GM18909 (cell line): Measurements from ENCODE around the gene ZNF182.
"Not testable (repeated sequence)": the region's sequence is repeated elsewhere in the genome, so short reads cannot be mapped to it uniquely, and the experiment has no call there.

Experiments used
- ATAC-seq: cut with Tn5 transposase; IDR thresholded peaks from one replicate; pipeline ENCODE4 v1.9.1; 2021; ENCODE audit warnings: mild to moderate bottlenecking; ENCODE audit not compliant: unreplicated experiment, poor library complexity

The ZNF182 gene

GRCh38 chrX:48003758-48004457 lies at the start of gene ZNF182:
TSS of gene ZNF182 (minus strand) at chrX:48003989. CDS start at chrX:48002609, 1,380 bp downstream.
- peak; percentile 88 for ATAC-seq

- no peak for ATAC-seq
These were observed 43.1 kb upstream of the ZNF182 start for GRCh38 chrX:48046846-48047245.

DNA sequence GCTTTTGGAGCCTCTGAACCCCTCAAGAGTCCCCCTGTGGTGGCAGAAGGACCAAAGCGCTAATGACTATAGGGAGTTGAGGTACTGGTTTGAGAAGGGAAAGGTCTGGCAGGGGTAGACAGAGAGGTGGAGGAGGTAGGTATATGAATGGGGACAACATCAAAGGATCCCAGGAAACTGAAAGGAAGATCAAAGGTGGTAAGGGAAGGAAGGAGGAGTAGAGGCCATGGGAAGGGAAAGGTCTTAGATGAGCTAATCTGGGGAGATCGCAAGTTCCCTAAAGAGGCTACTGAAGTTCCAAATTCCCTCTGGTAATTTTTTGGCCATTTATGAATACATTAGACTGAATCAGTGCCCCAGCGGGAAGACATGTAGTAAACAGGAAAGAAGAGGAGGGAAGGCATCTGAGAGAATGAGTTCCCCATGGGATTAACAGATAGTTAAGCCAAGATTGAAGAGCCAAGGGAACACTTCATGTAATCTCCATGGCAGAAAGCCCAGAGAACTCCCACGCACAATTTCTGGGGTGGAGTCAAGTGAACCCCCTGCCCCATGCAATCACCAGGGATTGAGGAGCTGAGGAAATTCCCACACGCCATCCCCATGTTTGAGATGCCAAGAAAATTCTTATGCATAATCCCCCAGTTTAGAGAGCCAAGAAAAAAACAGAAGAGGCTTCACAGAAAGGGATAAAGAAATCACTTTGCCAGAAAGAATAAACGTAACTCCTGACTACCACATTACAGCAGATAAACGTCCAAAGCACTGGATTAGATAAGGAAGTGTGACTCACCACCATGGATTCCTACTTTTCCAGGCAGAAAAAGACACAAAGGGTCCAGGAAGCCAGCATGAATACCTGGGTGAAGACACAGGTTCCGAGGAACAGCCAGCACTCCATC lies 41.9 kb upstream of the ZNF182 start:
- ATAC-seq: no peak

GRCh38 chrX:48043056-48043455 lies 39.3 kb upstream of the ZNF182 start:
- no peak for ATAC-seq

DNA sequence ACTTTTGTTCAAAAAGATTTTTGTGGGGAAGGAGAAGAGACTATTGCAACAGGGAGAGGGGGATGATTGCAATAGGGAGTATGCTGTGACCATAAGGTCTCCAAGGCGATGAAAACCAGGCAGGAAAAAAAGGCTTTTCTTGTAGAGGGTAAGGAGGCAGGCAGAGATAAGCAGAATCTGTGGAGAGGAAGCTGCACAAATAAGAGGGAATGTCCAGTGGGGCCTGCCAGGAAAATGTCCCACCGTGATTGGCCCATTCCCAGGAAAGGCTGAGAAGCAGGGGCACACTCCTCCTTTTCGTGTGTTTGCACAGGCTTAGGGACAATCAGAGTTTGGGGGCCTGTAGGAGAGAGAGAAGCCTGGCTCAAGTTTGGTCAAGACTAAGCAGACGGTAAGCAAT lies 32.1 kb upstream of the ZNF182 start:
- no peak for ATAC-seq

DNA sequence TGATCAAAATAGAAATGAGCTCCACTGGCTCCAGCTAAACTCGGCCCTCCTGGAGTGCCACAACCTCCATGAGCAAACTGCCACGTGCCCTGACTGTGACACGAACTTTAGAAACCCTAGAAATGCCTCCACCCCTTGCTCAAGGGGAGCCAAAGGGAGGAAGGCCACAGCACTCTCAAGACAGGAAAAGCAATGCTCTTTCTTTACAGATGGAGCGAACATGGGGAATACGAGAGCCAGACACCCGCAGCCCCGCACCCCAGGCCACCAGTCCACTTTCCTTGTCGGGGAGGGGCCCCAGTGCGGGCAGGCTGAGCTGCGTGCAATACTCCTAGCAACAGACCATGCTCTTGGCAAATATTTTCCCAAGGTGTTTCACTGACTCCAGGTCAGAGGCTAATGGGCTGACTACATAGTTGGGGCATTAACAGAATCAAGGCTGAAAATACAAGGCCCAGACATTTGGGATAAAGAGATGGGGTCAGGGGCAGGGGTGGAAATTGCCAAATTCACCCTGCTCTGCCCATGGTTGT lies 26.9 kb upstream of the ZNF182 start:
- ATAC-seq: not testable (repeated sequence)

- no peak for ATAC-seq
These were observed 26.4 kb upstream of the ZNF182 start for GRCh38 chrX:48030237-48030636.

DNA sequence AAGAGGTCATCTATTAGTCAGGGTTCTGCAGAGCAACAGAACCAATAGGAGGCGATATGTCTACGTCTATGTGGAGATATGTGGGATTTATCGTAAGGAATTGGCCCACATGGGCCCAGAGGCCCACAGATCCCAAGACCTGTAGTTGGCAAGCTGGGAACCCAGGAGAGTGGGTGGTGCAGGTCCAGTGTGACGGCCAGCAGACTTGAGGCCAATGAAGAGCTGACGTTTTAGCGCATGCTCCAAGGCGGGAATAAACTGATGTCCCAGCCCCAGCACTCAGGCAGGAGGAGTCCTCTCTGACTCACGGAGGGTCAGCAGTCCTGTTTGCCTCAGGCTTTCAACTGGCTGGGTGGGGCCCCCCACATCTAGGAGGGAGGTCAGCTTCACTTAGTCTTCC lies 24.3 kb upstream of the ZNF182 start:
- no peak for ATAC-seq

DNA sequence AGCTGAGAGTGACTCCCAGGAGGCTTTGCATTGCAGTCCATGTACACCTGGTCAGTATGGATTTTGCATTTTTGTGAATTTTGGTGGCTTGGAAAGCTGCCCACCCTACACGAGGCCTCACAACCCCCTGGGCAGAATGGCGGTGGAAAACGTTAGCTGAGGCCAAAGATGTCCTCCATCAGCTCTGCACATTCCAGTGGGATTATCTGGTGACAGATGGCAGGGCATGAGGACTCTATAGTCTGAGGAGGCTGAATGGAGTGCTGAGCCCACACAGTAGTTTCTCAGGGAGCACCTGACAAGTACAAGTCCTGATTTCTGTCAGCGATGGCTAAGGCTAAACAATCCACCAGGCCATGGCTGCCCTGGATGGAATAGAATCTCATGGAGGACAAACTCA lies 23.8 kb upstream of the ZNF182 start:
- not testable (repeated sequence) for ATAC-seq

- ATAC-seq: no peak
These were observed 21.8 kb upstream of the ZNF182 start for GRCh38 chrX:48025561-48025960.

DNA sequence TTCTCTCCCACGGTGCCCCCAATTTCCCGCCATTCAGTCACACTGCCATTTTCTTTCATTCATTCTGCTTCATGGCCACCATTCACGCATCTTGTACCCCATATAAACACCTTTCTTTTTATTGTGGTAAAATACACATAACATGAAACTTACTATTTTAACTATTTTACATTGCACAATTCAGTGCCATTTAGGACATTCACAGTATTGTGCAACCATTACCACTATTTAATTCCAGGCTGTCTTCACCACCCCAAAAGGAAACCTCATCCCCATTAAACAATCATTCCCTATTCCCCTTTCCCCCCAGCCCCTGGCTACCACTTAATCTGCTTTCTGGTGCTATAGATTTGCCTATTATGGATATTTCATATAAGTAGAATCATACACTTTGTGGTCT lies 18.9 kb upstream of the ZNF182 start:
- ATAC-seq: no peak

DNA sequence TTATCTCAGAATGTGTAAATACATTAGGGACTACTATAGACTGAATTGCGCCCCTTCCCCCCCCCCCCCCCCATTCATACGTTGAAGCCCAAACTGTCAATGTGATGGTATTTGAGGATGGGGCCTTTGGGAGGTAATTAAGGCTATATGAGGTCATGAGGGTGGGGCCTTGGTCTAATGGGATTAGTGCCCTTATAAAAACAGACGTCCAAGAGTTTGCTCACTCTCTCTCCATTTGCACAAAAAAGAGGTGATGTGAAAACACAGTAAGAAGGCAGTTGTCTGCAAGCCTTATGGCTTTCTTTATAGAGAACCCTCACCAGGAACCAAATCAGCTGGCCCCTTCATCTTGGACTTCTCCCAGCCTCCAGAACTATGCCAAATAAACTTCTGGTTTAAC lies 18.3 kb upstream of the ZNF182 start:
- no peak for ATAC-seq

DNA sequence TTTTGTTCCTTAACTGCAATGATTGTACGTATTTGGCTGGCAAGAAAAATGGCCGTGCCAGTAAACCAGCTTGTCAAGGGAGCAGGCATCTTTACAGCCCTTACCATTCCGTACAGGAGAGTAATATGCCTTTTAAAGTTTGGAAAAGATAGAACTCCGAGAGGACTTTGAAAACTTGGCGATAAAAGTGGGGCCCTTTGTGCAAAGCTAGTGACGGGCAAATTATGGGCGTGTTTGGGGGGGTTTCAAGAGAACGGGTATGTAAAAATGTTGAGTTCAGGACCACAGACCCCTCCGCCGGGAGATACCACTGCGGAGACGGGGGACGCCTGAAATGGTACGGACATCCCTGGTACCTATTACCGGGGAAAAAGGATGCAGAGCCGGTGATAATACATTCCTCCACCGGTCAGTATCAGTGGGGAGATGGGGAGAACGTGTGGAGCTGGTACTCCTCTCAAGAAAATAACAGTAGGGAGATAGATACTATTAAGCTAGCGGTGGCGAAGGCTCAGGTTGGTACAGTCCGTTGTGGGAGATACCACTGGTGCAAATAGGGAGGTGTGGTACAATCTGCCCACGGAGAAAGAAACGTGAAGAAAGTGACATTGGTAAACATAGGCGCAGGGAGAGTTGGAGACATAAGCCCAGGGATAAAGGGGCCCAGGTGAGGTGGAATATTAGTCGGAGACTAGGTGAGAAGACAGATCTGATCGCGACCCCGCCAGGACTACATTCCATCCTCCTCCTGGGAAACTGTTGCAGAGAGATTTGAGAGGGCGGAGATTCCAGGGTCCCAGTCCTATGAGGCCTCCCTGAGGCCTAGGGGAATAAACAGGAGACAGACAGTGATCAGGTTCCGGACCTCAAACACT lies 17.5 kb upstream of the ZNF182 start:
- peak; percentile 65 for ATAC-seq

DNA sequence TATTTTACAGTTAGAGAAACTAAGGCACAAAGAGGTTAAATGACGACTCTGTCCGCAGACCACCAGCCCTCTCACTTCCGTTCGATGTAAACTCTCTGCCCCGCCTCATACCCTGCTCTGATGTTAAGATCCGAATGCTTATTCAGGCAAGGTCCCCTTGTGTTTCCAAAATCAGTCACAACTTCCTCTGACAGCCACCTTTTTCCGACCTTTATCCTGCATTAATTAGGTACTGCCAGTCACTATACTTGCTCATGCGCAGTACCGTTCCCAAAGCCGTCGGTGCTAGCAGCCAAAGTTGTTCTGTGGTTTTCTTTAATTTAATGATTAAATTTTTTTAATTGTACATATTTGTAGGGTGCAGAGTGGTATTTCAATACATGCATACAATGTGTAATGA lies 16.7 kb upstream of the ZNF182 start:
- ATAC-seq: not testable (repeated sequence)

DNA sequence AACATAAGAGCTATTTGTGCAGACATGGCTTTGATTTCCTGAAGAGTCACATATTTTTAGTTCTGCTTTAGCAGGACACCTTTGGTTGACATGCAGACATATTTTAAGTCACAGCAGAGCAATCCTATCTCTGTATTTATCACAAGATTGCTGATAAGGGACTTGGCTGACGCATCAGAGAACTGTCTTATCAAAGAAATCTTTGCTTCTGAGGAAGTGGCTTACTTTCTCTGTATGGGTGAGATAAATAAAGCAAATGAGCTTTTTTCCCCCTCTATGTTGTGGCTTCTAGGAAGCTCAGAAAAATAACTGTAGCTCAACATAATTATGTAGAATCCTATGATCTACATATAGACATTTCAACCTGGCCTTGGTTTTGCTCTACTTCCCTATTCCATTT lies 16.1 kb upstream of the ZNF182 start:
- ATAC-seq: not testable (repeated sequence)

- ATAC-seq: not testable (repeated sequence)
These were observed 13.0 kb upstream of the ZNF182 start for GRCh38 chrX:48016583-48017310.

- ATAC-seq: not testable (repeated sequence)
These were observed 5.7 kb upstream of the ZNF182 start for GRCh38 chrX:48009445-48009960.

DNA sequence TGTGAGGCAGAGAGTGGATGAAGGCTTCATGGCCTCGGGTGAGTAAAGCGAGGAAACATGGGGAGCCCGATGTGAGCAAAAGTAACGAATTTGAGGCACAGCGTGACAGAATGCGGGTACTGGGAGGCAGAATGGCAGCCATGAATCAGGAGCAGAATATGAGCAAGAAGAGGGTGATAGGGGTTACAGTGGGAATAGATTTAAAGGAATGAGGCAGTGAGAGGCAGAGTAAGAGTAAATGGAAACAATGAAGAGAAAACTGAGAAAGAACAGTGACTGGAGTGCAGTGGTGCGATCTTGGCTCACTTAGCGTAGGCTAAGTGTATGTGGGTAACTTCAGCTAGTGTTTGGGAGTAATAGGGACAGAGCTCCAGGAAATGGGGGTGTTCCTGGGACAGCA lies 2.9 kb upstream of the ZNF182 start, which contains the start of gene SPACA5:
Gene SPACA5 (plus strand): TSS at position 301 of the 400 bp plus-strand sequence. CDS start 815 bp downstream, outside the sequence.
- ATAC-seq: not testable (repeated sequence)

GRCh38 chrX:48003367-48003757 lies 427 bp downstream of the ZNF182 start:
- peak; percentile 32 for ATAC-seq
